K562 (cell line): ENCODE results near the gene CSNK1G3. TPM values are rescaled to one million over a fixed set of nuclear protein-coding genes. Genes with fewer than 3 reads are reported as not detected.

ENCODE experiments used
- ATAC-seq: fragments of 200-7000 bp; cut with Tn5 transposase; 3 replicates; pipeline ENCODE4 v1.9.1; 2020; ENCODE audit warnings: moderate library complexity
- BruUV-seq: library from RNA; stranded (reverse); fragments of 400-500 nt; replicated peaks from 2 replicates; lab custom pipeline; 2021; lab: Mats Ljungman, UMichigan
- CTCF ChIA-PET: fragments of 300-600 bp; formaldehyde crosslinking; extraction: SDS; loops from one replicate; lab custom pipeline; 2021; ENCODE audit warnings: low intra/inter-chr PET ratio; lab: Yijun Ruan, JAX
- POLR2A ChIA-PET: fragments of 300-600, 350-650 bp; sonication (Branson Sonifier 250); formaldehyde crosslinking; extraction: SDS; loops from one replicate; lab custom pipeline; 2021; ENCODE audit warnings: antibody characterized with exemption, inconsistent platforms; lab: Yijun Ruan, JAX
- DNase-seq, 4 experiments: peaks; one replicate each; pipeline versions ENCODE4 v3.0.0 to v3.0.0-alpha.2; 2011 to 2018; ENCODE audit warnings: low spot score in 3 of 4, mixed read lengths in 3 of 4; ENCODE audit errors: extremely low read depth in 1 of 4
- FAIRE-seq: peaks from 2 replicates; lab custom pipeline; 2011; peaks lifted over from hg19 to GRCh38; lab: Jason Lieb, UNC
- H2AFZ ChIP-seq: 2 replicates; pipeline ENCODE4 v1.6.0; 2011; ENCODE audit warnings: low read depth, low read length, control low read depth, inconsistent platforms
- H3K27ac ChIP-seq: fragments of 200-600 bp; 3 replicates; pipeline ENCODE4 v1.8.0; 2011; ENCODE audit warnings: low read depth, mild to moderate bottlenecking, control low read depth, inconsistent platforms, low read length, moderate library complexity, mixed read lengths; ENCODE audit errors: extremely low read depth
- H3K27me3 ChIP-seq, 2 experiments: fragments of 300-600 bp in 1 of 2; 2 replicates in 1 of 2; 3 replicates in 1 of 2; pipeline versions ENCODE4 v1.6.0 to v1.8.0; 2011; ENCODE audit warnings: inconsistent platforms in 2 of 2, low read length in 2 of 2, mild to moderate bottlenecking in 1 of 2, mixed read lengths in 1 of 2, moderate library complexity in 1 of 2; ENCODE audit not compliant: control insufficient read depth in 2 of 2, insufficient read depth in 2 of 2
- H3K36me3 ChIP-seq: fragments of 300-600 bp; 3 replicates; pipeline ENCODE4 v1.8.0; 2011; ENCODE audit warnings: mild to moderate bottlenecking, low read length, inconsistent platforms; ENCODE audit not compliant: control insufficient read depth, insufficient read depth
- H3K4me1 ChIP-seq, 2 experiments: fragments of 200-600 bp in 1 of 2; replicated peaks in 1 of 2; 2 replicates in 1 of 2; 3 replicates in 1 of 2; pipeline versions ENCODE4 v1.5.1 to v1.8.0; 2011; ENCODE audit warnings: inconsistent platforms in 2 of 2, low read length in 2 of 2, mild to moderate bottlenecking in 1 of 2, mixed read lengths in 1 of 2, moderate library complexity in 1 of 2; ENCODE audit not compliant: control insufficient read depth in 2 of 2, insufficient read depth in 2 of 2
- H3K4me2 ChIP-seq: 2 replicates; pipeline ENCODE4 v1.6.1; 2011; ENCODE audit warnings: low read length, control low read depth, inconsistent platforms, mixed read lengths; ENCODE audit not compliant: insufficient read depth
- H3K4me3 ChIP-seq: fragments of 200-600 bp; sonication (generic), shearing (Covaris generic); 2 replicates; pipeline ENCODE4 v1.5.1; 2016; ENCODE audit warnings: control low read depth, inconsistent platforms
- H3K79me2 ChIP-seq: fragments of 200-600 bp; 3 replicates; pipeline ENCODE4 v1.8.0; 2011; ENCODE audit warnings: low read length, inconsistent platforms; ENCODE audit not compliant: control insufficient read depth, insufficient read depth
- H3K9ac ChIP-seq, 2 experiments: 2 replicates each; pipeline versions ENCODE4 v1.6.0 to v1.6.1; 2011; ENCODE audit warnings: low read depth in 2 of 2, low read length in 2 of 2, control low read depth in 1 of 2, inconsistent platforms in 1 of 2, mild to moderate bottlenecking in 1 of 2, mixed read lengths in 1 of 2; ENCODE audit not compliant: insufficient read depth in 1 of 2
- H3K9me1 ChIP-seq: one replicate; pipeline ENCODE4 v1.6.0; 2011; ENCODE audit warnings: inconsistent platforms, mild to moderate bottlenecking, low read length, moderate library complexity; ENCODE audit not compliant: control insufficient read depth, insufficient read depth
- H3K9me3 ChIP-seq: replicated peaks from 2 replicates; pipeline ENCODE4 v1.5.1; 2011; ENCODE audit warnings: low read depth, low read length, inconsistent platforms; ENCODE audit not compliant: control insufficient read depth, insufficient read depth
- H4K20me1 ChIP-seq: replicated peaks from 2 replicates; pipeline ENCODE4 v1.6.1; 2011; ENCODE audit warnings: low read length, inconsistent platforms, mixed read lengths; ENCODE audit not compliant: control insufficient read depth, insufficient read depth
- FUS ChIP-seq: fragments of 200-400 bp; formaldehyde crosslinking; optimal IDR thresholded peaks from 2 replicates; pipeline ENCODE3; 2017; ENCODE audit warnings: low read depth, low read length
- HNRNPLL ChIP-seq: fragments of 200-400 bp; formaldehyde crosslinking; IDR thresholded peaks from 2 replicates; pipeline ENCODE4 v1.6.1; 2017; ENCODE audit warnings: low read length, low read depth, mild to moderate bottlenecking; ENCODE audit not compliant: poor library complexity, severe bottlenecking
- MBD2 ChIP-seq: sonication (generic); IDR thresholded peaks from 2 replicates; pipeline ENCODE4 v1.6.1; 2016; ENCODE audit warnings: low read depth, borderline replicate concordance
- MED1 ChIP-seq: sonication (generic); formaldehyde crosslinking; IDR thresholded peaks from 2 replicates; pipeline ENCODE4 v1.8.1; 2023; ENCODE audit warnings: missing genetic modification reagents, borderline replicate concordance
- NFYB ChIP-seq: IDR thresholded peaks from 2 replicates; pipeline ENCODE4 v1.6.1; 2011; ENCODE audit warnings: mild to moderate bottlenecking, moderate library complexity; ENCODE audit not compliant: insufficient read length; ENCODE audit errors: extremely low read depth
- NR1H2 ChIP-seq: sonication (generic); formaldehyde crosslinking; IDR thresholded peaks from 2 replicates; pipeline ENCODE4 v1.4.0; 2020; ENCODE audit warnings: mild to moderate bottlenecking, missing genetic modification reagents
- POU5F1 ChIP-seq: fragments of 150-350 bp; IDR thresholded peaks from 2 replicates; pipeline ENCODE4 v1.6.1; 2014; ENCODE audit warnings: borderline replicate concordance, low read length, low read depth, mild to moderate bottlenecking; ENCODE audit not compliant: partially characterized antibody
- SLC30A9 ChIP-seq: fragments of 250-450 bp; sonication (Bioruptor Pico); IDR thresholded peaks from 2 replicates; pipeline ENCODE4 v1.8.0; 2022; ENCODE audit warnings: mild to moderate bottlenecking, moderate library complexity
- TCF7 ChIP-seq: sonication (generic); IDR thresholded peaks from 2 replicates; pipeline ENCODE4 v1.6.1; 2016; ENCODE audit warnings: antibody characterized with exemption, borderline replicate concordance
- XRCC4 ChIP-seq: IDR thresholded peaks from one replicate; pipeline ENCODE4 v1.6.1; 2011; ENCODE audit not compliant: insufficient read depth, insufficient read length; ENCODE audit errors: extremely low read depth
- ZNF212 ChIP-seq: fragments of 450-650 bp; formaldehyde crosslinking; IDR thresholded peaks from 2 replicates; pipeline ENCODE4 v1.4.0; 2020; ENCODE audit warnings: mild to moderate bottlenecking
- WGBS: fragments of 100-300 bp; shearing (Covaris generic); methylation state at CpG from one replicate; pipeline ENCODE4 v1.1.6; 2016; ENCODE audit warnings: low coverage, mixed read lengths; ENCODE audit not compliant: insufficient coverage; ENCODE audit errors: missing lambda C conversion rate; 5-methylcytosine and 5-hydroxymethylcytosine counted together
- in situ Hi-C: fragments of 300-500 bp; cut with MboI; formaldehyde crosslinking; loops from 4 replicates; pipeline ENCODE4 v1.15.0; 2018; ENCODE audit warnings: inconsistent platforms, mixed read lengths
- intact Hi-C: fragments of 100-400 bp; cut with micrococcal nuclease; formaldehyde crosslinking; loops from 2 replicates; pipeline ENCODE4 v1.14.2; 2022
- polyA plus RNA-seq, 8 experiments: library from polyadenylated mRNA; depleted of rRNA in 4 of 8; stranded (reverse) in 5 of 8; unstranded in 3 of 8; fragments of >200 nt; fragmentation: Nextera tagmentation in 2 of 8; fragmentation: Illumina TruSeq in 1 of 8; extraction: Ambion mirVana in 2 of 8; extraction: Trizol in 1 of 8; gene quantifications; 2 replicates each; pipeline versions ENCODE4 v1.2.1 to v1.2.3, GENCODE V29; 2011 to 2014; ENCODE audit warnings: inconsistent platforms in 1 of 8, missing spikeins in 1 of 8
- total RNA-seq, 7 experiments: library from RNA; depleted of rRNA in 6 of 7; stranded (reverse); fragments of >200 nt in 6 of 7; fragmentation: Illumina TruSeq in 2 of 7; extraction: Trizol in 2 of 7; gene quantifications; 2 replicates each; pipeline versions ENCODE4 v1.2.1 to v1.2.3, GENCODE V29; 2011 to 2021; ENCODE audit warnings: low replicate concordance in 1 of 7
- TF ChIP-seq, protein P1 (sequence below), 2 experiments: fragments of 250-450 bp in 1 of 2; fragments of 450-650 bp in 1 of 2; sonication (Bioruptor Pico) in 1 of 2; IDR thresholded peaks; 2 replicates each; pipeline versions ENCODE4 v1.6.1 to v1.8.0; 2016 to 2021; ENCODE audit warnings: mild to moderate bottlenecking in 2 of 2, moderate library complexity in 2 of 2, missing compliant biosample characterization in 1 of 2, missing genetic modification characterization in 1 of 2
- TF ChIP-seq, protein P2 (sequence below): fragments of 250-450 bp; sonication (Bioruptor Pico); IDR thresholded peaks from 2 replicates; pipeline ENCODE4 v1.4.0; 2020; ENCODE audit warnings: mild to moderate bottlenecking, moderate library complexity

CSNK1G3 gene
- total and polyA plus RNA-seq, 9 of the 15 experiments (the other 6 are each of a cell fraction or from before 2014, with no cell fraction given) = 8.3 to 27.6 (median 16.5) TPM

DNA sequence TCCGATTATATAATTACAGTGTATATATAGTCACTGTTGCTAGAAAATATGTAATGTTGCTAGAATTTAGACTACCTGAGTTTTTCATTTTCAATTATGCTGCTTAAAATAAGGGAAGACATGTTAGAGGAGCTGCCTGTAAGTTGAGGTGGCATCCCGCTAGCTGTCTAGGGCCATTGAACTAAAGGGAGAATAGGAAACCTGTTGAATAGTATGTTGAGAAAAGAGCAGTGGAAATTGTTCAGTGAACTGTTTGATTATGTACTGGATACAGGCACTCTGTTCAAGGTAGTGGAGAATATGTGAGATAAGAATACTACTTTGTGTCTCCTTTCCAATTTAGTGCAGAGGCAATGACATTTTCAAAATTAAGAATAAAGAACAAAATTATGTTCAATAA is 89.6 kb downstream of the CSNK1G3 start:
- no peaks in the 10 kb centered on the region for H3K36me3 ChIP-seq
- no peaks in the 10 kb centered on the region for H3K79me2 ChIP-seq
- H3K9me3 ChIP-seq = no peaks in the 10 kb centered on the region
- H3K27me3 ChIP-seq = no peaks in the 10 kb centered on the region
- H3K27ac ChIP-seq = no peak overlapping the region
- H3K4me1 ChIP-seq = no peaks in the 10 kb centered on the region
- BruUV-seq = no TSS peak
- FAIRE-seq (no peak), ATAC-seq (no peak), DNase-seq (no peak)
- 75% methylated on average over 2 of the region's 2 CpGs for WGBS
- H4K20me1 ChIP-seq = no peaks in the 10 kb centered on the region
- in situ Hi-C loops = loop anchor here (25.0 kb wide), 1 partner anchor 1089 kb away; no protein-coding TSS in a partner anchor
- ChIA-PET POLR2A (no interaction called here), CTCF (no interaction called here)
- TF ChIP-seq SLC30A9 = no peak
- intact Hi-C loops = no loop called here
- no peak overlapping the region for H3K9ac ChIP-seq
- no peak overlapping the region for H2AFZ ChIP-seq
- H3K4me3 ChIP-seq = no peak overlapping the region
- no peak overlapping the region for H3K4me2 ChIP-seq
- no peaks in the 10 kb centered on the region for H3K9me1 ChIP-seq

DNA sequence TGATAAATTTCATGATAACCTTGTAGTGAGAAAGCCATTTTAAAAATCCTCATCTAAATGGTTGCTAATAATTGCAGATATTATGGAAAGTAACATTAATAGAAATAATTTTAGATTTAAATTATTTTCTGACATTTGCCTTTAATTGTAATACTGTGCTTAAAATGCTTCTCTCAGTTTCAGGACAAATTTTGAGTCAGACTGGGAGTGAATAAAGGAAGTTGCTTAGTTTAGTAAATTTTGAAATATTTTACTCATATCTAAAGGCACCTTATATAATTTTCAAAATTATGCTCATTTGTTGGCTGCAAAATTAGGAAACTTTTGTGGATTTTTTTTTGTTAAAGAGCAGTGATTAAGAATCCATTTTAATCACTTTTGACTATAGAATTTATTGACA is 93.8 kb downstream of the CSNK1G3 start:
- BruUV-seq = no TSS peak
- Histone ChIP-seq H3K79me2 (no peaks in the 10 kb centered on the region), H3K9ac (no peak overlapping the region), H3K4me2 (no peak overlapping the region), H3K4me1 (no peaks in the 10 kb centered on the region), H2AFZ (no peak overlapping the region), H3K36me3 (no peaks in the 10 kb centered on the region), H3K27ac (no peak overlapping the region), H4K20me1 (no peaks in the 10 kb centered on the region), H3K9me1 (no peaks in the 10 kb centered on the region), H3K27me3 (no peaks in the 10 kb centered on the region), H3K9me3 (no peaks in the 10 kb centered on the region), H3K4me3 (no peak overlapping the region)
- in situ Hi-C loops = loop anchor here (25.0 kb wide), 1 partner anchor 1094 kb away; no protein-coding TSS in a partner anchor
- ChIA-PET CTCF (no interaction called here), POLR2A (interaction anchor here (0.7 to 1.2 kb wide), 2 partner anchors 13 to 429 kb away, joined by 3 to 4 read pairs; no protein-coding TSS in a partner anchor)
- intact Hi-C loops = no loop called here
- FAIRE-seq (no peak), DNase-seq (no peak), ATAC-seq (no peak)
- no peak for TF ChIP-seq FUS
- TF ChIP-seq POU5F1 = no peak
- TF ChIP-seq TCF7 = no peak
- no peak for TF ChIP-seq NFYB
- TF ChIP-seq, protein P1, sequence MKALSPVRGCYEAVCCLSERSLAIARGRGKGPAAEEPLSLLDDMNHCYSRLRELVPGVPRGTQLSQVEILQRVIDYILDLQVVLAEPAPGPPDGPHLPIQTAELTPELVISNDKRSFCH (CRISPR knock-in tag; IDR thresholded peaks at IDR 0.05) = no peak
- TF ChIP-seq, protein P1 (tag; IDR thresholded peaks at IDR 0.05) = no peak
- TF ChIP-seq HNRNPLL = no peak
- TF ChIP-seq MBD2 = no peak
- no peak for TF ChIP-seq XRCC4
- no peak for TF ChIP-seq NR1H2
- TF ChIP-seq ZNF212 (CRISPR knock-in tag) = no peak
- TF ChIP-seq, protein P2, sequence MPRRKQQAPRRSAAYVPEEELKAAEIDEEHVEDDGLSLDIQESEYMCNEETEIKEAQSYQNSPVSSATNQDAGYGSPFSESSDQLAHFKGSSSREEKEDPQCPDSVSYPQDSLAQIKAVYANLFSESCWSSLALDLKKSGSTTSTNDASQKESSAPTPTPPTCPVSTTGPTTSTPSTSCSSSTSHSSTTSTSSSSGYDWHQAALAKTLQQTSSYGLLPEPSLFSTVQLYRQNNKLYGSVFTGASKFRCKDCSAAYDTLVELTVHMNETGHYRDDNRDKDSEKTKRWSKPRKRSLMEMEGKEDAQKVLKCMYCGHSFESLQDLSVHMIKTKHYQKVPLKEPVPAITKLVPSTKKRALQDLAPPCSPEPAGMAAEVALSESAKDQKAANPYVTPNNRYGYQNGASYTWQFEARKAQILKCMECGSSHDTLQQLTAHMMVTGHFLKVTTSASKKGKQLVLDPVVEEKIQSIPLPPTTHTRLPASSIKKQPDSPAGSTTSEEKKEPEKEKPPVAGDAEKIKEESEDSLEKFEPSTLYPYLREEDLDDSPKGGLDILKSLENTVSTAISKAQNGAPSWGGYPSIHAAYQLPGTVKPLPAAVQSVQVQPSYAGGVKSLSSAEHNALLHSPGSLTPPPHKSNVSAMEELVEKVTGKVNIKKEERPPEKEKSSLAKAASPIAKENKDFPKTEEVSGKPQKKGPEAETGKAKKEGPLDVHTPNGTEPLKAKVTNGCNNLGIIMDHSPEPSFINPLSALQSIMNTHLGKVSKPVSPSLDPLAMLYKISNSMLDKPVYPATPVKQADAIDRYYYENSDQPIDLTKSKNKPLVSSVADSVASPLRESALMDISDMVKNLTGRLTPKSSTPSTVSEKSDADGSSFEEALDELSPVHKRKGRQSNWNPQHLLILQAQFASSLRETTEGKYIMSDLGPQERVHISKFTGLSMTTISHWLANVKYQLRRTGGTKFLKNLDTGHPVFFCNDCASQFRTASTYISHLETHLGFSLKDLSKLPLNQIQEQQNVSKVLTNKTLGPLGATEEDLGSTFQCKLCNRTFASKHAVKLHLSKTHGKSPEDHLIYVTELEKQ = no peak
- no peak for TF ChIP-seq MED1
